K562 (cell line): ENCODE measurements around the gene PRR19.

Source experiments
- ELF4 ChIP-seq: fragments of 450-650 bp; formaldehyde crosslinking; IDR thresholded peaks from 2 replicates; pipeline ENCODE4 v1.4.0; 2022; ENCODE audit warnings: missing genetic modification characterization
- ETS1 ChIP-seq: conservative IDR thresholded peaks from 2 replicates; pipeline ENCODE4 v1.6.1; 2011; ENCODE audit warnings: low read depth, mild to moderate bottlenecking, low read length; ENCODE audit not compliant: control insufficient read depth
- POLR2A ChIP-seq: fragments of 450-650 bp; conservative IDR thresholded peaks from 2 replicates; pipeline ENCODE4 v1.6.1; 2016
- SETDB1 ChIP-seq: IDR thresholded peaks from one replicate; pipeline ENCODE4 v1.6.1; 2012; ENCODE audit warnings: low read length, control low read depth, inconsistent platforms
- TEAD4 ChIP-seq, 2 experiments: sonication (generic) in 1 of 2; formaldehyde crosslinking in 1 of 2; IDR thresholded peaks; 2 replicates each; pipeline versions ENCODE4 v1.6.1 to v1.8.0; 2012 to 2022; ENCODE audit warnings: borderline replicate concordance in 1 of 2, inconsistent platforms in 1 of 2, low read length in 1 of 2, mild to moderate bottlenecking in 1 of 2, missing genetic modification reagents in 1 of 2
- ZSCAN29 ChIP-seq: fragments of 450-650 bp; IDR thresholded peaks from 2 replicates; pipeline ENCODE4 v1.6.1; 2017

DNA sequence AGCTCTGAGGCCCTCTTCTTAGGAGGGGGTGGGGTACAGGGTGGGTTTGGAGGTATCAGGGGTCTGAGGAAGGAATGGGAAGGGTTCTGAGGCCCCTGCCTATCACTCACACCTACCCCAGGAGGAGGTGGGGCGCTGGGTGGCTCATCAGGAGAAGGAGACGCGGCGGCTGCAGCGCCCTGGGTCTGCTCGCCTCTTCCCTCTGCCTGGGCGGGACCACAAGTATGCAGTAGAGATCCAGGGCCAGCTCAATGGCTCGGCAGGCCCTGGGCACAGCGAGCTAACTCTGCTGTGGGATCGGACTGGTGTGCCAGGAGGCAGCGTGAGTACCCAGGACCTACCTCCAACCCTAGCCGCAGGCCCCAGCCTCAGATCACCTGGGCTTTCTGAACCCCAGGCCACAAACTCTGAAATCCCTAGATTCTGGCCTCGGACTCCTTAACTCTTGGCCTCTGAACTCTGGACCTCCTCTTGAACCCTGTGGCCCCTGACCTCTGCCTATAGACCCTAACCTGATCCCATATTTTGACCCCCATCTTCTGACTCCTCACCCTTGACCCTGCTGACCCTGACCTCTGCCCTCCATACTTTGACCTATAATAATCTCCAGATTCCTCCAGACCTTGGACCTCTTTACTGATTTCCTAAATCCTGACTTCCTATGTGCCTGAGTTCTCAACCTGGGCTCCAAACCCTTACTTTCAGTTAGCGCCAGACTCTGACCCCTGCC is 47.6 kb downstream of the PRR19 start:
- TF ChIP-seq TEAD4 (IDR thresholded peaks at IDR 0.05; ENCODE audit: low read length) = no peak
- TF ChIP-seq TEAD4 (CRISPR knock-in tag; IDR thresholded peaks at IDR 0.05; ENCODE audit: borderline replicate concordance) = no peak
- TF ChIP-seq POLR2A = no peak
- no peak for TF ChIP-seq ETS1
- no peak for TF ChIP-seq ZSCAN29
- no peak for TF ChIP-seq SETDB1
- TF ChIP-seq ELF4 (CRISPR knock-in tag) = no peak
